Natural killer cell (primary cell): Measurements from ENCODE around the gene IDI1. TPM values are rescaled to one million over a fixed set of nuclear protein-coding genes. Genes with fewer than 3 reads are reported as not detected.

Source experiments
- ATAC-seq, 3 donors: fragments of 150-1000 bp in 2 of 3; fragments of 200-7000 bp in 1 of 3; cut with Tn5 transposase; 1 replicate in 1 of 3; 2 replicates in 2 of 3; pipeline ENCODE4 v1.10.0; 2021; ENCODE audit warnings: mild to moderate bottlenecking in 2 of 3, moderate library complexity in 2 of 3
- DNase-seq, 2 donors: peaks; one replicate each; pipeline versions ENCODE4 v3.0.0 to v3.0.0-alpha.2; 2013 to 2021; ENCODE audit warnings: mixed read lengths in 1 of 2
- H3K27ac ChIP-seq: one replicate; pipeline ENCODE4 v1.5.1; 2013; ENCODE audit warnings: mild to moderate bottlenecking, low read length
- H3K27me3 ChIP-seq: one replicate; pipeline ENCODE4 v1.6.1; 2013; ENCODE audit warnings: low read length; ENCODE audit not compliant: control insufficient read depth, insufficient read depth
- H3K36me3 ChIP-seq: one replicate; pipeline ENCODE4 v1.6.1; 2013; ENCODE audit warnings: low read length; ENCODE audit not compliant: control insufficient read depth, insufficient read depth
- H3K4me1 ChIP-seq: one replicate; pipeline ENCODE4 v1.6.1; 2013; ENCODE audit warnings: low read length; ENCODE audit not compliant: control insufficient read depth, insufficient read depth
- H3K4me3 ChIP-seq: one replicate; pipeline ENCODE4 v1.5.1; 2013; ENCODE audit warnings: low read length
- H3K9me3 ChIP-seq: one replicate; pipeline ENCODE4 v1.6.1; 2013; ENCODE audit warnings: low read length; ENCODE audit not compliant: control insufficient read depth, insufficient read depth
- H3K27ac Mint-ChIP-seq, 2 donors: one replicate each; pipeline ENCODE4 v1.8.0; 2022; ENCODE audit warnings: mild to moderate bottlenecking in 2 of 2, mixed read lengths in 2 of 2, moderate library complexity in 1 of 2
- H3K27me3 Mint-ChIP-seq, 2 donors: one replicate each; pipeline ENCODE4 v1.8.0; 2022; ENCODE audit warnings: low read depth in 2 of 2, mixed read lengths in 2 of 2
- H3K36me3 Mint-ChIP-seq: one replicate; pipeline ENCODE4 v1.8.0; 2022; ENCODE audit warnings: mixed read lengths
- H3K4me1 Mint-ChIP-seq, 2 donors: one replicate each; pipeline ENCODE4 v1.8.0; 2022; ENCODE audit warnings: mixed read lengths in 2 of 2
- H3K4me3 Mint-ChIP-seq: one replicate; pipeline ENCODE4 v1.8.0; 2022; ENCODE audit warnings: mild to moderate bottlenecking, moderate library complexity, mixed read lengths
- H3K9me3 Mint-ChIP-seq, 2 donors: one replicate each; pipeline ENCODE4 v1.8.0; 2022; ENCODE audit warnings: mixed read lengths in 2 of 2
- CTCF ChIP-seq: fragments of 200-600 bp; IDR thresholded peaks from one replicate; pipeline ENCODE4 v1.8.0; 2022; ENCODE audit warnings: antibody characterized with exemption
- WGBS: methylation state at CpG from one replicate; pipeline ENCODE4 v1.1.7; 2013; ENCODE audit warnings: missing lambda C conversion rate; ENCODE audit not compliant: insufficient coverage; 5-methylcytosine and 5-hydroxymethylcytosine counted together
- intact Hi-C: fragments of 100-400 bp; cut with micrococcal nuclease; formaldehyde crosslinking; loops from one replicate; pipeline ENCODE4 v1.14.2; 2022
- total RNA-seq, 4 donors: library from RNA; stranded (reverse); fragments of 120-200 nt in 1 of 4; gene quantifications; one replicate each; pipeline versions ENCODE4 v1.2.3 to v1.2.4, GENCODE V29; 2013 to 2022

The IDI1 gene
- total RNA-seq, 3 donors from 2014 or later (not counting 1 experiment from before 2014, with no cell fraction given): 156 to 229 (median 163) TPM

- H3K4me1 Mint-ChIP-seq: peaks cover 89 to 90% of the 10 kb centered on the region in 2 donors
- H3K27ac ChIP-seq: peak overlapping the region; percentile 74
- no peaks in the 10 kb centered on the region for H3K27me3 ChIP-seq
- peaks cover 5% of the 10 kb centered on the region for H3K36me3 ChIP-seq
- H3K4me3 ChIP-seq: no peak overlapping the region
- peak in 1 of 2 donors; percentile 28 for DNase-seq
- WGBS: 91% methylated on average over 6 of the region's 7 CpGs
- H3K36me3 Mint-ChIP-seq: no peaks in the 10 kb centered on the region
- H3K4me1 ChIP-seq: peaks cover 69% of the 10 kb centered on the region
- intact Hi-C loops: loop anchor here (2.0 to 5.0 kb wide), 3 partner anchors 13 to 73 kb away; partner anchors contain the start of genes GTPBP4 and IDI1
- H3K9me3 Mint-ChIP-seq: no peaks in the 10 kb centered on the region
- peak overlapping the region; percentile 76 for H3K4me3 Mint-ChIP-seq
- H3K27me3 Mint-ChIP-seq: no peaks in the 10 kb centered on the region
- no peak for ATAC-seq
- peak overlapping the region; percentile 88 to 89 for H3K27ac Mint-ChIP-seq
- no peak for TF ChIP-seq CTCF
- no peaks in the 10 kb centered on the region for H3K9me3 ChIP-seq
Measured at GRCh38 chr10:1061930-1062774, 13.2 kb upstream of the IDI1 start.

GRCh38 chr10:1059902-1060301 lies 11.0 kb upstream of the IDI1 start:
- Histone ChIP-seq H3K27me3 (no peaks in the 10 kb centered on the region), H3K9me3 (no peaks in the 10 kb centered on the region), H3K4me1 (peaks cover 72% of the 10 kb centered on the region), H3K27ac (no peak overlapping the region), H3K36me3 (peaks cover 5% of the 10 kb centered on the region), H3K4me3 (no peak overlapping the region)
- Mint-ChIP-seq H3K4me1 (peaks cover 83 to 89% of the 10 kb centered on the region in 2 donors), H3K4me3 (no peak overlapping the region), H3K9me3 (no peaks in the 10 kb centered on the region), H3K27ac (peak overlapping the region; percentile 88 to 89), H3K36me3 (no peaks in the 10 kb centered on the region), H3K27me3 (no peaks in the 10 kb centered on the region)
- peak in 1 of 2 donors; percentile 2 for DNase-seq
- intact Hi-C loops: loop anchor here (5.0 kb wide), 1 partner anchor 48 kb away; no protein-coding TSS in a partner anchor
- TF ChIP-seq CTCF: no peak
- WGBS: 94% methylated on average over 8 of the region's 8 CpGs
- ATAC-seq: no peak

- intact Hi-C loops: no loop called here
- 77% methylated on average over 6 of the region's 7 CpGs for WGBS
- no peaks in the 10 kb centered on the region for H3K36me3 Mint-ChIP-seq
- peak overlapping the region; percentile 95 for H3K4me3 Mint-ChIP-seq
- ATAC-seq (no peak), DNase-seq (no peak)
- Histone ChIP-seq H3K4me3 (no peak overlapping the region), H3K36me3 (peaks cover 19% of the 10 kb centered on the region), H3K27me3 (no peaks in the 10 kb centered on the region), H3K27ac (peak overlapping the region; percentile 2), H3K9me3 (no peaks in the 10 kb centered on the region), H3K4me1 (peaks cover 57% of the 10 kb centered on the region)
- peaks cover 83 to 89% of the 10 kb centered on the region in 2 donors for H3K4me1 Mint-ChIP-seq
- H3K27ac Mint-ChIP-seq: peak overlapping the region; percentile 97 to 98
- H3K9me3 Mint-ChIP-seq: no peaks in the 10 kb centered on the region
- no peak for TF ChIP-seq CTCF
- H3K27me3 Mint-ChIP-seq: no peaks in the 10 kb centered on the region
Measured at GRCh38 chr10:1058017-1058416, 9.1 kb upstream of the IDI1 start.
